GM18498 (cell line): Measurements from ENCODE around the gene FOXN3.

Experiments used
- ATAC-seq: cut with Tn5 transposase; IDR thresholded peaks from one replicate; pipeline ENCODE4 v1.9.1; 2021; ENCODE audit warnings: mild to moderate bottlenecking, moderate library complexity; ENCODE audit not compliant: unreplicated experiment

Gene FOXN3

GRCh38 chr14:89365061-89365801, 51.8 kb downstream of the FOXN3 start:
- ATAC-seq, result peak; percentile 93

- no peak for ATAC-seq
Measured at GRCh38 chr14:89364316-89364715, 52.7 kb downstream of the FOXN3 start.

- ATAC-seq, result no peak
Measured at GRCh38 chr14:89360277-89360676, 56.8 kb downstream of the FOXN3 start.

- no peak for ATAC-seq
Measured at GRCh38 chr14:89359477-89360222, 57.4 kb downstream of the FOXN3 start.

GRCh38 chr14:89357655-89358297, 59.3 kb downstream of the FOXN3 start:
- no peak for ATAC-seq

- ATAC-seq, result no peak
Measured at GRCh38 chr14:89356927-89357326, 60.1 kb downstream of the FOXN3 start.

- ATAC-seq, result no peak
Measured at GRCh38 chr14:89356496-89356895, 60.5 kb downstream of the FOXN3 start.

- no peak for ATAC-seq
Measured at GRCh38 chr14:89353766-89354113, 63.3 kb downstream of the FOXN3 start.

GRCh38 chr14:89352976-89353765, 63.9 kb downstream of the FOXN3 start:
- ATAC-seq, result no peak

GRCh38 chr14:89351516-89352404, 65.3 kb downstream of the FOXN3 start:
- peak; percentile 79 for ATAC-seq

- no peak for ATAC-seq
Measured at GRCh38 chr14:89351221-89351515, 65.9 kb downstream of the FOXN3 start.

GRCh38 chr14:89350152-89350551, 66.9 kb downstream of the FOXN3 start:
- ATAC-seq, result no peak

GRCh38 chr14:89349171-89350008, 67.6 kb downstream of the FOXN3 start:
- ATAC-seq, result no peak

GRCh38 chr14:89348722-89349121, 68.3 kb downstream of the FOXN3 start:
- ATAC-seq, result no peak

- no peak for ATAC-seq
Measured at GRCh38 chr14:89347885-89348284, 69.1 kb downstream of the FOXN3 start.

- ATAC-seq, result no peak
Measured at GRCh38 chr14:89344920-89345254, 72.1 kb downstream of the FOXN3 start.

- no peak for ATAC-seq
Measured at GRCh38 chr14:89343356-89343755, 73.7 kb downstream of the FOXN3 start.

- no peak for ATAC-seq
Measured at GRCh38 chr14:89342049-89342448, 75.0 kb downstream of the FOXN3 start.
